Stimulated activated CD8-positive, alpha-beta memory T cell treated with anti-CD3 and anti-CD28 coated beads, Interleukin-4, amount 100 ng/mL, for 1 hour (primary cell): ENCODE results near the gene ST6GALNAC5.
"Not testable (repeated sequence)": the region's sequence is repeated elsewhere in the genome, so short reads cannot be mapped to it uniquely, and the experiment has no call there.

ENCODE experiments used
- DNase-seq, 2 donors: peaks; one replicate each; pipeline ENCODE4 v3.0.0-alpha.2; 2020; ENCODE audit warnings: low read depth in 2 of 2, low spot score in 1 of 2

The ST6GALNAC5 gene

GRCh38 chr1:76867342-76868130 lies at the start of gene ST6GALNAC5:
ST6GALNAC5 (plus strand) TSS chr1:76867480.
- no peak for DNase-seq

- DNase-seq = no peak
These were observed 47.3 kb upstream of the ST6GALNAC5 start for GRCh38 chr1:76820028-76820427.

- not testable (repeated sequence) for DNase-seq
These were observed 44.3 kb upstream of the ST6GALNAC5 start for GRCh38 chr1:76822961-76823360.

GRCh38 chr1:76824106-76824505 lies 43.2 kb upstream of the ST6GALNAC5 start:
- no peak for DNase-seq

GRCh38 chr1:76826072-76826845 lies 41.0 kb upstream of the ST6GALNAC5 start:
- DNase-seq = no peak

- no peak for DNase-seq
These were observed 40.2 kb upstream of the ST6GALNAC5 start for GRCh38 chr1:76827066-76827465.

GRCh38 chr1:76830373-76830772 lies 36.9 kb upstream of the ST6GALNAC5 start:
- DNase-seq = no peak

- DNase-seq = no peak
These were observed 34.8 kb upstream of the ST6GALNAC5 start for GRCh38 chr1:76832521-76832920.

- no peak for DNase-seq
These were observed 34.1 kb upstream of the ST6GALNAC5 start for GRCh38 chr1:76833151-76833550.

GRCh38 chr1:76833856-76834255 lies 33.4 kb upstream of the ST6GALNAC5 start:
- DNase-seq = no peak

GRCh38 chr1:76835203-76835602 lies 32.1 kb upstream of the ST6GALNAC5 start:
- no peak for DNase-seq

GRCh38 chr1:76840278-76840677 lies 27.0 kb upstream of the ST6GALNAC5 start:
- DNase-seq = no peak

GRCh38 chr1:76841460-76841859 lies 25.8 kb upstream of the ST6GALNAC5 start:
- DNase-seq = no peak

- no peak for DNase-seq
These were observed 23.3 kb upstream of the ST6GALNAC5 start for GRCh38 chr1:76843821-76844464.

- DNase-seq = no peak
These were observed 13.0 kb upstream of the ST6GALNAC5 start for GRCh38 chr1:76854255-76854654.

- DNase-seq = no peak
These were observed 11.2 kb upstream of the ST6GALNAC5 start for GRCh38 chr1:76856104-76856503.

GRCh38 chr1:76857138-76857537 lies 10.1 kb upstream of the ST6GALNAC5 start:
- no peak for DNase-seq

GRCh38 chr1:76857973-76858372 lies 9.3 kb upstream of the ST6GALNAC5 start:
- no peak for DNase-seq

- no peak for DNase-seq
These were observed 6.1 kb upstream of the ST6GALNAC5 start for GRCh38 chr1:76861149-76861548.

- no peak for DNase-seq
These were observed 4.8 kb upstream of the ST6GALNAC5 start for GRCh38 chr1:76862447-76862846.

GRCh38 chr1:76864383-76864782 lies 2.9 kb upstream of the ST6GALNAC5 start:
- no peak for DNase-seq
